Activated CD4-positive, alpha-beta T cell treated with anti-CD3 and anti-CD28 coated beads, Interleukin-2, amount 10 ng/mL, durations not matched to agents 24 days and 14 days (primary cell): ENCODE data around the gene FAF1. TPM values are rescaled to one million over a fixed set of nuclear protein-coding genes. Genes with fewer than 3 reads are reported as not detected.

Source experiments
- DNase-seq: peaks from one replicate; pipeline ENCODE4 v3.0.0; 2022
- H3K27ac Mint-ChIP-seq: one replicate; pipeline ENCODE4 v1.8.0; 2022; ENCODE audit warnings: mild to moderate bottlenecking, mixed read lengths
- H3K27me3 Mint-ChIP-seq: one replicate; pipeline ENCODE4 v1.8.0; 2022; ENCODE audit warnings: mixed read lengths
- H3K36me3 Mint-ChIP-seq: one replicate; pipeline ENCODE4 v1.8.0; 2022; ENCODE audit warnings: low read depth, mild to moderate bottlenecking, mixed read lengths
- H3K4me1 Mint-ChIP-seq: one replicate; pipeline ENCODE4 v1.8.0; 2021; ENCODE audit warnings: mixed read lengths
- H3K4me3 Mint-ChIP-seq: one replicate; pipeline ENCODE4 v1.8.0; 2022; ENCODE audit warnings: mild to moderate bottlenecking, moderate library complexity, mixed read lengths
- H3K9me3 Mint-ChIP-seq: one replicate; pipeline ENCODE4 v1.8.0; 2021; ENCODE audit warnings: mixed read lengths
- intact Hi-C: fragments of 100-400 bp; cut with micrococcal nuclease; formaldehyde crosslinking; loops from one replicate; pipeline ENCODE4 v1.15.1; 2023
- total RNA-seq: library from RNA; stranded (reverse); gene quantifications from 2 replicates; pipeline ENCODE4 v1.2.3, GENCODE V29; 2022

Gene FAF1
- total RNA-seq, 1 donor from 2014 or later = 63.7 TPM

DNA sequence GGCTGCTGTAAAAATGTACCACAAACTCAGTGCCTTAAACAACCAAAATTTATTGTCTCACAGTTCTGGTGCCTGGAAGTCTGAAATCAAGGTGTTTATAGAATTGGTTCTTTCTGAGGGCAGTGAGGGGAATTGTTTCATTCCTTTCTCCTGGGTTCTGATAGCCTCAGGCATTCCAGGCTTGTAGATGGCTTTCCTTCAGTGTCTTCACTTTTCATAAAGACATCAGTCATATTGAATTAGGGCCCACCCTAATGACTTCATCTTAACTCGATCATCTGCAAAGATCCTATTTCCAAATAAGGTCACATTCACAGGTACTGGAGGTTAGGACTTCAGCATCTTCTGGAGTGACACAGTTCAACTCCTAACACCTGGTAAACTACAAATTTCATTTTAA, 25.0 kb upstream of the FAF1 start:
- DNase-seq = no peak
- H3K36me3 Mint-ChIP-seq = no peaks in the 10 kb centered on the region
- H3K27me3 Mint-ChIP-seq = peaks cover 39% of the 10 kb centered on the region
- no peak overlapping the region for H3K4me3 Mint-ChIP-seq
- H3K9me3 Mint-ChIP-seq = no peaks in the 10 kb centered on the region
- intact Hi-C loops = no loop called here
- H3K4me1 Mint-ChIP-seq = no peaks in the 10 kb centered on the region
- H3K27ac Mint-ChIP-seq = no peak overlapping the region

DNA sequence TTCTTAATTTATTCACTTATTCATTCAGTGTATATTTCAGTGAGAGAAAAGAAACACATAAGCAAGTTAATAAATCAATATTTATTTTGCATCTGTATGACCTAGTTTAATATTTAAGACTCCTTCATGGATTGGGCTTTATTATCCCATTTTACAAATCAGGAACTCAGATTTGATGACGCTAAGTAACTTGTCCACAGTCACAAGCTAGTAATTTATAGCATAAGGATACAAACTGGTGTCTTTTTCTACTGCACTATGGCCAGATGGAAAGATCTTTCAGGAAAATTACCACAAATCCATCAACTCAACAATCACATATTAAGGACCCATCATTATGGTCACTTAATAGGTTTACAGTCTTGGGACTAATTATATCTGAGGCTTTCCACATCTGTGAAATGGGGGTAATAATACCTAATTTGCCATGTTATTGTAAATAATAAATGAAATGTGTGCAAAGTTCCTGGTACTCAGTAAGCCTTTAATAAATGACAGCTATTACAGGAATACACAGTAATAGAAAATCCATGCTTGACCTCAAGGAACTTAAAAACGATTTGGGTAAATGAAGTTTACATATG, 23.2 kb upstream of the FAF1 start:
- H3K4me1 Mint-ChIP-seq = peaks cover 9% of the 10 kb centered on the region
- H3K27ac Mint-ChIP-seq = no peak overlapping the region
- no peak for DNase-seq
- H3K4me3 Mint-ChIP-seq = no peak overlapping the region
- intact Hi-C loops = no loop called here
- H3K9me3 Mint-ChIP-seq = no peaks in the 10 kb centered on the region
- H3K36me3 Mint-ChIP-seq = no peaks in the 10 kb centered on the region
- peaks cover 49% of the 10 kb centered on the region for H3K27me3 Mint-ChIP-seq

DNA sequence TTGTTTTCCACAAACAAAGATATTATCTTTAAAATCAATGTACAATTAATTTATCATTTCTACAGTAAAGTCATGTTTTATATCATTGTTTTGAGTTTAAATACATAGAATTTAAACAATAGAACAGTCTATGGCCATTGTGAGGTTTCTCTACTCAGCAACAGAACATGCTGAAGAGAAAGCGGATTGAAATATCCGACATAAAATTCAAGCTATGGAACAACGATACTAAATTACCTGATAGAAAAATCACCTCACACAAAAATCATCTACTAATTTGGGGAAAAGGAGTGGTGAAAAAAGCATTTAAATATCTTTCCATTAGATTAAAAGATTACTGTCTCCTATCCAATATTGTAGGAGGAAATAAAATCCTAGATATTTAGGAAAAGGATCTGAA, 22.5 kb upstream of the FAF1 start:
- intact Hi-C loops = no loop called here
- Mint-ChIP-seq H3K4me1 (peaks cover 10% of the 10 kb centered on the region), H3K9me3 (no peaks in the 10 kb centered on the region), H3K4me3 (no peak overlapping the region), H3K27me3 (peaks cover 48% of the 10 kb centered on the region), H3K27ac (no peak overlapping the region), H3K36me3 (no peaks in the 10 kb centered on the region)
- DNase-seq = no peak

DNA sequence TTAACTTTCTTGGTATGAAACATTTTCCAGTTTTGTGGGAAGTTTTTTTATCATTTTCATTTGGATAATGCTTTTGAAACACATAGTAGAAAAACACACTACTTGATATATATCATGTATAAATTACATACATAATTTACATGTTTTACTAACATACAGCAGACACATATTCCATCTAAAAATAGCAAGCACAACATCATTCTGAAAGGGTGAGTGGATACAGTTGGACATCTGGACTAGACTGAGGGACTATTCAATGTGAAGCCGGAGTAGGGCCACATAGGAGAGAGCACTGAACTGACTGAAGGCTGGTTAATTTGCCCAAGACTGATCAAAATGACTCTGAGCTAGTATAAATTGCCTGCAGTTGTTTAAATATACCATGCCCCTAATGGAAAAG, 21.7 kb upstream of the FAF1 start:
- H3K36me3 Mint-ChIP-seq = no peaks in the 10 kb centered on the region
- peaks cover 12% of the 10 kb centered on the region for H3K4me1 Mint-ChIP-seq
- intact Hi-C loops = no loop called here
- DNase-seq = no peak
- peaks cover 50% of the 10 kb centered on the region for H3K27me3 Mint-ChIP-seq
- H3K9me3 Mint-ChIP-seq = no peaks in the 10 kb centered on the region
- no peak overlapping the region for H3K27ac Mint-ChIP-seq
- H3K4me3 Mint-ChIP-seq = no peak overlapping the region

DNA sequence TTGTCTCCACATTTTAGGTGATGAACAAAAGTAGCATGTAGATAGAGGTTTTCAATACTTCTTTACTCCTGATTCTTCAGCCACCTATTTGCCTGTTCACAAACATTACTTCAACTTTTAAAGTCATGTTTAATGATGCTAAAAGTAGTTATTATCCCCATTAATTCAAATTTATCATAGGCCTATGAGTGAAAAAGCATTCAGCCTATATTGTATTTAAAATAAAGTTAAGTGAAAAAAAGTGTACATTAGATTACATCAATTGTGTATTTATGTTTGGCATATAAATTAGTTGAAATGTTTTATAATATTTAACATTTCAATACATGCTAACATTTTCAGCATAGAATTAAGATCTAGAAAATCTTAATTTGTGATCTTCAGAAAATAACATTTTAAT, 20.4 kb upstream of the FAF1 start:
- Mint-ChIP-seq H3K4me1 (peaks cover 19% of the 10 kb centered on the region), H3K4me3 (no peak overlapping the region), H3K27me3 (peaks cover 49% of the 10 kb centered on the region), H3K9me3 (no peaks in the 10 kb centered on the region), H3K36me3 (peaks cover 5% of the 10 kb centered on the region), H3K27ac (no peak overlapping the region)
- no peak for DNase-seq
- intact Hi-C loops = no loop called here

DNA sequence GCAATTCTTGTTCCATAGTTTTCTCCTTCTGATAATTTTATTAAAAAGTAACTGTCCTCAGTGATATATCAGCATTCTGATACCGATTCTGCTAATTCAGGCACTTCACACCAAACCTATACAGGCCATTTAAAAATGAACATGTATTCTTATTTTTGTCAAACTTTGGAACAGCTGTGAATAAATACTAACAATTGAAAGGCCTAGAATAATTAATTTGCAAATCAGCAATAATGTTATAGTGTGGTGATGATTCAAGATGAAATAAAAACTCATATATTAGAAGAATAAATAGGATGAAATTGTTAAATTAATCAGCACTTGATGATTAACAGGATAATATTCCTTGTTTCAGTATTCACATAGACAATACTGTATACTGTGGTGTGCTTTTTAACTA, 19.9 kb upstream of the FAF1 start:
- Mint-ChIP-seq H3K27me3 (peaks cover 43% of the 10 kb centered on the region), H3K36me3 (peaks cover 9% of the 10 kb centered on the region), H3K4me3 (no peak overlapping the region), H3K9me3 (no peaks in the 10 kb centered on the region), H3K27ac (no peak overlapping the region), H3K4me1 (peaks cover 19% of the 10 kb centered on the region)
- no peak for DNase-seq
- intact Hi-C loops = loop anchor here (10.0 kb wide), 1 partner anchor 315 kb away; no protein-coding TSS in a partner anchor

DNA sequence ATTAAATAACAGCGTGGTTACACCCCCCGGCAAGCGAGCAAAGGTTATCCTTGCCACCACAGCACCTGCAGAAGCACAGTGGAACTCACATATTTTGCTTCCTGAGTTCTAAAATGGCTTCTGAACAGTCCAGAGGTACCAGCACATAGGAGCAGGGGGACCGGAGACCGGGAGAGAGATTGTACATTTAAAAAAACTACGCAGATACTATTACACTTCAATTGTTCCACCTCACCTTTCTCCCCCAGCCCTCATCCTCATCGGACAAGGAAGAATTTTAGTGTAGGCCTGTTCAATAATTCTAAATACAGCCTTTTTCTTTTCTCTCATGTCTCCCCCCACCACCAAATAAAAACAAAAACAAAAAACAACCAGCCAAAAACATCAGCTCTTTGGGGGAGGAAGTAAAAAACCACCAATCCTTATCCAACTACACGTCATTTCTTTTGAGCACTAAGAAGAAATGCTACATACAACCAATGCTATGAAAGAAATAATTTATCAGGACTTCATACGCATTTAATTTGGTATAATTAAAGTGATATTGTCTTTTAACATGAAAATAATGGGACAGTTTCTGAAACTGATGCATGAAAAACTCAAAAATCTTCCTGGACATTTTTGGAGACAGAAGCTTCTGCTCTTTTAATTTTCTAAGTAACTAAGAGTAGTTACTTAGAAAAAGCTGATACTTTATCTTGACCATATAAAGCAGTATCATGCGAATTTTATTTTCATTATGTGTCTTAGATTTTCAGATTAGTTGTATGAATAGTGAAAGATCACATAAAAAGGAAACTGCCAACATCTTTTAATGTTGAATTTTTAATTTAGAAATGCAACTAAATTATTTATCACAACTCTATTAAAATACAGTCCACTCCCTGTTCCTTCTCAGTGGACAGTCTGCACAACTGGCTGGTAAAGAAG, 19.1 kb upstream of the FAF1 start:
- Mint-ChIP-seq H3K9me3 (no peaks in the 10 kb centered on the region), H3K4me3 (peak overlapping the region; percentile 80), H3K27me3 (peaks cover 43% of the 10 kb centered on the region), H3K27ac (peak overlapping the region; percentile 51), H3K4me1 (peaks cover 19% of the 10 kb centered on the region), H3K36me3 (peaks cover 17% of the 10 kb centered on the region)
- intact Hi-C loops = loop anchor here (10.0 kb wide), 1 partner anchor 316 kb away; no protein-coding TSS in a partner anchor
- DNase-seq = no peak

DNA sequence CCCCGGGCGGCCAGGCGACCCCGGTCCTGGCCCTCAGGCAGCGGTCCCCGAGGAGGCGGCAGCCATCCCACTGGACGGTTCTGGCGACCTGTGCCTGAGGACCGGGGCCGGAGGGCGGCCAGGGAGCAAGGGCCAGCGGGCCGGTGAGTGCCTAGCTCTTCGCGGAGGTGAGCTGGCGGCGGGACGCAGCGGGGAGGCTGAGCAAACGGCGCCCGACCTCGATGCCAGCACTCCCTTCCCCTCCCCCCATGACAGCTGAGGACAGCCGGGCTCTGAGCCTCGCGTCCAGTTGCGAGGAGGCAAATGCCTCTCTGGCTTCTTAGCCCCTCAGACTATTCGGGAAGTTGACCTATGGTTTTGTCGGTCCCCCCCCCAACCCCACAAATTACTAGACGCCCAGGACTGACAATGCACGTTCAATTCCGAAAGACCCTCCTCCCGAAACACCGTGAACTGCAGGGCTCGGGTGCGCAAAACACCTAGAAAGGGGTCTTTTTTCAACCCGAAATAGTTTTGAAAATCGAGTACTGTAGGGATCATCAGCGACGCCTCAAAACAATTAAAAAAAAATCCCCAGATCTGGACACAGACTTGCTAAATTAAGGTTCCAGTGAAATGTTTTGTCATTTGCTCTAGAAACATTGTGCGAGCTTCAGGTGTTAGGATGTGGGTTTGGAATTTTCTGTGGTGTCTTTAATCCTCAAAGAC, 18.2 kb upstream of the FAF1 start:
- H3K9me3 Mint-ChIP-seq = no peaks in the 10 kb centered on the region
- peaks cover 21% of the 10 kb centered on the region for H3K4me1 Mint-ChIP-seq
- peaks cover 24% of the 10 kb centered on the region for H3K36me3 Mint-ChIP-seq
- H3K4me3 Mint-ChIP-seq = peak overlapping the region; percentile 80
- peak; percentile 76 for DNase-seq
- peaks cover 44% of the 10 kb centered on the region for H3K27me3 Mint-ChIP-seq
- intact Hi-C loops = loop anchor here (10.0 kb wide), 1 partner anchor 317 kb away; no protein-coding TSS in a partner anchor
- H3K27ac Mint-ChIP-seq = peak overlapping the region; percentile 51

DNA sequence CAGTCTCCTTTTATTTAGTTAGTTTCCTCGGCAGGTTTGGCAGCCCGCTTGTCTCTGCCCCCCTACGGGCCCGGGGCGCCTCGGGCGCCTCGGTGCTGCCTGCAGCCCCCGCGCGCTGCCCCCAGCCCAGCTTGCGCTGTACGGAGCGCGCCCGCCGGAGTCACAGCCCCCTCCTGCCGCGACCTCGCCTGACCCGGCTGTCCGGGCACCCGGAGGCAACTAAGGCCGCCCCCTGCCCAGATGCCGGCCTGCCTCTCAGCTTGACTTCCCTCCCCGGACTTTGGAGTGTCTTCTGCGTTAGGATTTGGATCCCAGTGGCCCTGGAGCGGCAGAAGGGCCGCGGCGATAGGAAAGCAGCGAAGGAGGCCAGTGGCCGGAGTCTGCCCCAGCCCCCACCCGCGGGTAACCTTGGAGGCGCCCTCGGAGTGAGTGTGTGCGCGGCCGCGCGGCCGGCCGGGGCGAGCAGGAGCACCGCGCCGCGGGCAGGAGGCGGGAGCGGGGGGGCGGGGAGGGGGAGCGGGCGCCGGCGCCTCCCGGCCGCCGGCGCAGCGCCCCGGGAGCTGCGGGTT, 17.6 kb upstream of the FAF1 start:
- Mint-ChIP-seq H3K27ac (peak overlapping the region; percentile 58), H3K36me3 (peaks cover 26% of the 10 kb centered on the region), H3K4me1 (peaks cover 21% of the 10 kb centered on the region), H3K9me3 (no peaks in the 10 kb centered on the region), H3K4me3 (peak overlapping the region; percentile 84), H3K27me3 (peaks cover 42% of the 10 kb centered on the region)
- DNase-seq = peak; percentile 76
- intact Hi-C loops = loop anchor here (1.0 to 10.0 kb wide), 3 partner anchors 8 to 317 kb away; partner anchors contain the start of gene FAF1

DNA sequence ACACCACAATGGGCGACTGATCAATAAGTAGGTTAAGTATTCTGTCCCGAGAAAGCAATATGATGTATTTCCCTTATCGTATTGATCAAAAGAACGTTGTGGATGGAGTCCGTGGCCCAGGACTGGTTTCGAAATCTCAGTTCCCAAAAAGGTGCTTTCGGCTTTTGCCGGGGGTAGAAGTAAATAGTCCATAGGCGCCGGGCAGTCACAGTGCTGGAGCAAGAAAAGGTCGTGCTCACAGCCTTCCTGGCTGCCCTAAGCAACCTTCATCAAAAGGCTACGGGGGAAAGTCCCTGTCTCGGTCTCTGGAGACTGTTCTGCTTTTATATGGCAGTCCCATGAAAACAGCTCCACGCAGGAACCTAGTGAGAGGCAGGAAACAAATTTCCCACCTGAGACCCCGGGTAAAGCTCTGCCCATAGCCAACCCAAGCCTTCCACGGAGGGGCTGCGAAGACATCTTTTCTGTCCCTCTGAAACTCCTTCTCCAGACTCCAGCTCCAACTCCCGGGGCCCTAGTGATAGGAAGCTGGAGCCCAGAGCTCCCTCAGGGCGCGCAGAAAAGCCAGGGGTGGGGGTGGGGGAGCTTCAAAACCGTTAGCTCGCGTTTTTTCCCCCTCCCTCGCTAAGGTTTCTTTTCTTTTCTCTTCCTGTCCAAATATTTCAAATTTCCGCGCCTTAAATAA, 17.0 kb upstream of the FAF1 start:
- peak overlapping the region; percentile 58 for H3K27ac Mint-ChIP-seq
- H3K27me3 Mint-ChIP-seq = peaks cover 40% of the 10 kb centered on the region
- DNase-seq = peak; percentile 78
- intact Hi-C loops = loop anchor here (1.0 to 10.0 kb wide), 3 partner anchors 8 to 318 kb away; partner anchors contain the start of gene FAF1
- H3K4me3 Mint-ChIP-seq = peak overlapping the region; percentile 84
- H3K9me3 Mint-ChIP-seq = no peaks in the 10 kb centered on the region
- peaks cover 22% of the 10 kb centered on the region for H3K4me1 Mint-ChIP-seq
- H3K36me3 Mint-ChIP-seq = peaks cover 28% of the 10 kb centered on the region

DNA sequence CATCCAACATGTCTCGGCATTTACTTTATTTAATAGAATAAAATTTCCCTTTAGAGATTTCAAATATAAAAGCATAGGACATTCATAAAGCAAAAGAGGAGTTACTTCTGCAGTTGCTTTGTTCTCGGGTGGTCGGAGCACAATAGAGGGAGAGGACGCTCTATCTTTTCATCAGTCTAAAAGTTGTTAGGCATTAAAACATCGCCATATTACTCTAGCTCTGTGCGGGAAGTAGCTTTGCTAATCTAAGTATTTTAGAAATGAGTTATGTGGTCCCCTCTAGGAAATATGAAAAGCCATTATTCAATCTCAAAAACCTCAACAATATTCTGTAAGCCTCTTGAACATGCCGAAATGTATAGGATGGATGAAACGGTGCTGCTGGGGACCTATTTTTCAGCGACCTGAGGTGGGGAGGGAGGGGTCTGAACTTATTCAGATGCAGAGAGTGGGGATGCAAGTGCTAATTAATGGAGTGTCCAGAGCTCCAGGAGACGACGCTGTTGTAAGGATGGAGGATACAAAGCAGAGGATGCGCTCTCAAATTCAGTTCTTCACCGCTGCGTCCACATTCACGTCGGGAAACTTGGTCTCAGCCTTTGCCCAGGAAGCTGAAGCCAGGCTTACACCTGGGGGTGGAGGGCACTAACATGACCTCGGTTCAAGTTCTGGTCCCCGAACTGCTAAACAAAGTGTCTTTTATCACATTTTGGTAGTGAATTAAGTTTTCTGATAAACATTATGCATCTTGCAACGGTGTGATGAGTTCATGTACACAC, 16.2 kb upstream of the FAF1 start:
- intact Hi-C loops = loop anchor here (2.0 to 10.0 kb wide), 2 partner anchors 15 to 319 kb away; partner anchors contain the start of gene FAF1
- Mint-ChIP-seq H3K9me3 (no peaks in the 10 kb centered on the region), H3K4me3 (peak overlapping the region; percentile 84), H3K27me3 (peaks cover 36% of the 10 kb centered on the region), H3K27ac (no peak overlapping the region), H3K4me1 (peaks cover 24% of the 10 kb centered on the region), H3K36me3 (peaks cover 30% of the 10 kb centered on the region)
- no peak for DNase-seq

DNA sequence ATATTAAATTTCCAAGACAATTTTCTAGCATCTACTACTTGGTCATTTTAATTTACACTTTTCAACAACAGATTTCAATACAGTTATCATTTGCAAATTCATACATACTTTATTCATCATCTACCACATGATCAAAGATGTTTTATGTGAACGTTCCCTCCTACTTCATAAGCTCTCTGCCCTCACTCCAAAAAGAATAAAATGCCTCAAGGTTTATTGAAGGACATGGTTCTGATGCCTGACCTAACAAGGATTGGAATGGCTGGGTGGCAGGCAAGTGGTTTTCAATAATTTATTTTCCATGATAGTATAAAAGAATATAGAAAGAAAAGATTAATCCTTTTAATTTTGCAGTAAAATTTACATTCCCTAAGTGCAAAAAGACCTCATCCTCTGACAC, 15.4 kb upstream of the FAF1 start:
- Mint-ChIP-seq H3K4me1 (peaks cover 30% of the 10 kb centered on the region), H3K9me3 (no peaks in the 10 kb centered on the region), H3K36me3 (peaks cover 30% of the 10 kb centered on the region), H3K4me3 (no peak overlapping the region), H3K27me3 (peaks cover 32% of the 10 kb centered on the region), H3K27ac (no peak overlapping the region)
- no peak for DNase-seq
- intact Hi-C loops = loop anchor here (10.0 kb wide), 1 partner anchor 319 kb away; no protein-coding TSS in a partner anchor
